GM23248 (cell line): Measurements from ENCODE around the gene ADAM15. TPM values are rescaled to one million over a fixed set of nuclear protein-coding genes. Genes with fewer than 3 reads are reported as not detected.

Experiments
- DNase-seq: peaks from one replicate; pipeline ENCODE4 v3.0.0-alpha.2; 2015
- H2AFZ ChIP-seq: fragments of 200-600 bp; sonication (generic); 2 replicates; pipeline ENCODE4 v1.6.1; 2016; ENCODE audit warnings: antibody characterized with exemption
- H3F3A ChIP-seq: fragments of 200-600 bp; sonication (generic); 2 replicates; pipeline ENCODE4 v1.6.1; 2016; ENCODE audit warnings: mild to moderate bottlenecking, antibody characterized with exemption, mixed run types; ENCODE audit not compliant: insufficient read depth
- H3K27ac ChIP-seq: fragments of 200-600 bp; sonication (generic); 2 replicates; pipeline ENCODE4 v1.5.1; 2016; ENCODE audit warnings: mild to moderate bottlenecking
- H3K27me3 ChIP-seq: fragments of 200-600 bp; sonication (generic); replicated peaks from 2 replicates; pipeline ENCODE4 v1.6.1; 2016; ENCODE audit warnings: mild to moderate bottlenecking; ENCODE audit not compliant: insufficient read depth
- H3K36me3 ChIP-seq: fragments of 200-600 bp; sonication (generic); 2 replicates; pipeline ENCODE4 v1.6.1; 2016; ENCODE audit warnings: low read depth, mild to moderate bottlenecking
- H3K4me1 ChIP-seq: fragments of 200-600 bp; sonication (generic); 2 replicates; pipeline ENCODE4 v1.6.1; 2016; ENCODE audit warnings: mild to moderate bottlenecking; ENCODE audit not compliant: insufficient read depth
- H3K4me2 ChIP-seq: fragments of 200-600 bp; sonication (generic); one replicate; pipeline ENCODE4 v1.6.1; 2016; ENCODE audit warnings: mild to moderate bottlenecking; ENCODE audit not compliant: unreplicated experiment
- H3K4me3 ChIP-seq: fragments of 200-600 bp; sonication (generic); 2 replicates; pipeline ENCODE4 v1.5.1; 2016; ENCODE audit warnings: mild to moderate bottlenecking
- H3K79me2 ChIP-seq: fragments of 200-600 bp; sonication (generic); 2 replicates; pipeline ENCODE4 v1.6.1; 2016; ENCODE audit warnings: mild to moderate bottlenecking; ENCODE audit not compliant: insufficient read depth
- H3K9ac ChIP-seq: fragments of 200-600 bp; sonication (generic); 2 replicates; pipeline ENCODE4 v1.6.1; 2016; ENCODE audit warnings: mild to moderate bottlenecking
- H3K9me2 ChIP-seq: fragments of 200-600 bp; sonication (generic); 2 replicates; pipeline ENCODE4 v1.6.1; 2016; ENCODE audit warnings: mixed run types, mild to moderate bottlenecking, moderate library complexity; ENCODE audit not compliant: insufficient read depth
- H3K9me3 ChIP-seq: fragments of 200-600 bp; sonication (generic); one replicate; pipeline ENCODE4 v1.6.1; 2017; ENCODE audit warnings: low read depth
- H4K20me1 ChIP-seq: fragments of 200-600 bp; sonication (generic); 2 replicates; pipeline ENCODE4 v1.6.0; 2016; ENCODE audit not compliant: insufficient read depth
- EZH2 ChIP-seq: fragments of 200-600 bp; sonication (generic); IDR thresholded peaks from 2 replicates; pipeline ENCODE4 v1.6.1; 2018; ENCODE audit warnings: antibody characterized with exemption, mild to moderate bottlenecking; ENCODE audit not compliant: insufficient read depth, poor library complexity, severe bottlenecking
- EZH2phosphoT487 ChIP-seq: fragments of 200-600 bp; sonication (generic); IDR thresholded peaks from 2 replicates; pipeline ENCODE4 v1.6.1; 2018; ENCODE audit warnings: antibody characterized with exemption, moderate library complexity, mild to moderate bottlenecking, low read depth; ENCODE audit not compliant: insufficient read depth
- WGBS, 2 experiments: methylation state at CpG; one replicate each; pipeline ENCODE4 v1.1.6; 2015 to 2017; ENCODE audit warnings: low lambda C conversion rate in 2 of 2, low coverage in 1 of 2; ENCODE audit errors: missing lambda C conversion rate in 2 of 2; 5-methylcytosine and 5-hydroxymethylcytosine counted together
- in situ Hi-C: fragments of 300-500 bp; cut with MboI; formaldehyde crosslinking; loops from 2 replicates; pipeline ENCODE4 v1.15.0; 2020
- polyA plus RNA-seq: library from polyadenylated mRNA; unstranded; fragments of >200 nt; fragmentation: Nextera tagmentation; extraction: Ambion mirVana; gene quantifications from 2 replicates; pipeline ENCODE4 v1.2.1, GENCODE V29; 2016
- total RNA-seq: library from RNA; depleted of rRNA; stranded (reverse); fragments of >200 nt; shearing (Covaris generic); gene quantifications from 2 replicates; pipeline ENCODE4 v1.2.3, GENCODE V29; 2014

ADAM15 gene
- total and polyA plus RNA-seq, 2 experiments from 2014 or later, result 73.0 to 85.6 TPM

GRCh38 chr1:155042789-155043188, 8.3 kb upstream of the ADAM15 start:
- Histone ChIP-seq H3K27ac (no peak overlapping the region), H3F3A (no peaks in the 10 kb centered on the region), H3K4me1 (peaks cover 15% of the 10 kb centered on the region), H2AFZ (no peak overlapping the region), H3K36me3 (no peaks in the 10 kb centered on the region), H3K4me3 (no peak overlapping the region), H3K9me3 (no peaks in the 10 kb centered on the region), H3K4me2 (no peak overlapping the region), H4K20me1 (no peaks in the 10 kb centered on the region), H3K27me3 (no peaks in the 10 kb centered on the region), H3K9ac (no peak overlapping the region), H3K9me2 (no peaks in the 10 kb centered on the region), H3K79me2 (no peaks in the 10 kb centered on the region)
- in situ Hi-C loops, result no loop called here
- DNase-seq, result no peak
- 61 to 72% methylated on average over 3 to 5 of the region's 5 CpGs for WGBS, 2 experiments
- no peak for TF ChIP-seq EZH2phosphoT487
- no peak for TF ChIP-seq EZH2

DNA sequence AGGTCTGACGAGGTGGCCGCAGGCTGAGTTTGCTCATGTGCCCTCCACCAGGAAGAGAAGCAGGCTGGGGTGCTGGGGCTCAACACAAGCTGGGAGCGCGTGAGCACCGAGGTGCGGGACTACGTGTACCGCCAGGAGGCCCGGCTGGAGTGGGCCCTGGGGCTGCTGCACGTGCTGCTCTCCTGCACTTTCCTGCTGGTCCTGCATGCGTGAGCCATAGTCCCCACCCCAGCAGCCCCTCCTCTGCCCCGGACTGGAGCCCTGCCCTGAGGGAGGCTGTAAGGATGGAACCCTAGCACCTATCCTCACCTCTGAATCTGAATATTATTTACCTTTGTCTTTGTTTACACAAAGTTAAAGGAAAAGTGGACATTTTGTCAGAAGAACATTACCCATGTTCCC, 7.8 kb upstream of the ADAM15 start:
- H3K27me3 ChIP-seq, result no peaks in the 10 kb centered on the region
- no peaks in the 10 kb centered on the region for H3K79me2 ChIP-seq
- no peak overlapping the region for H2AFZ ChIP-seq
- peaks cover 14% of the 10 kb centered on the region for H3K4me1 ChIP-seq
- H3F3A ChIP-seq, result no peaks in the 10 kb centered on the region
- no peak overlapping the region for H3K27ac ChIP-seq
- H3K9ac ChIP-seq, result no peak overlapping the region
- H3K9me3 ChIP-seq, result no peaks in the 10 kb centered on the region
- H3K4me2 ChIP-seq, result no peak overlapping the region
- no peaks in the 10 kb centered on the region for H3K36me3 ChIP-seq
- DNase-seq, result no peak
- no peak overlapping the region for H3K4me3 ChIP-seq
- no peaks in the 10 kb centered on the region for H4K20me1 ChIP-seq
- in situ Hi-C loops, result no loop called here
- TF ChIP-seq EZH2 (no peak), EZH2phosphoT487 (no peak)
- no peaks in the 10 kb centered on the region for H3K9me2 ChIP-seq
- 82% methylated on average over 12 of the region's 12 CpGs for WGBS, 2 experiments

DNA sequence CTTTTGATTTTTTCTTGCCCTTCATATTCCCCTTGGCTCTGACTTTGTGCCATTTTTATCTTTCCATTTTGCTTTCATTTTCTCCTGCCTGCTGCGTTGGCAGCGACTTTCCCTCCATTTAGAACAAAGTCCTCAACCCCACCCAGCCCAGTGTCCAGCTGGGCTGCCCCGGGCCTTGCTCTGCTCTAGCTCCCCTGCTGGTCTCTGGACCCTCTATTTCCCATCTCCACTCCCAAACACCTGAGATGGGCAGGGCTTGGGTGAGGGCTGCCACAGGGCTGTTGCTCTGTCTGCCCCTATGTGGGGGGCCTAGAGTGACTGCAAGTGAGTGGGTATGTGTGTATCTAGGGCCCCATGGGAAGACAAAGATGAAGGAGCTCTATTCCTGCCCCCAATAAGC, 7.3 kb upstream of the ADAM15 start:
- H3K9ac ChIP-seq, result no peak overlapping the region
- DNase-seq, result no peak
- no peak for TF ChIP-seq EZH2
- no peak for TF ChIP-seq EZH2phosphoT487
- H3K79me2 ChIP-seq, result no peaks in the 10 kb centered on the region
- H3K4me2 ChIP-seq, result no peak overlapping the region
- peaks cover 9% of the 10 kb centered on the region for H3K4me1 ChIP-seq
- 93 to 97% methylated on average over 3 of the region's 3 CpGs for WGBS, 2 experiments
- H2AFZ ChIP-seq, result no peak overlapping the region
- H3K36me3 ChIP-seq, result no peaks in the 10 kb centered on the region
- H3F3A ChIP-seq, result no peaks in the 10 kb centered on the region
- no peak overlapping the region for H3K4me3 ChIP-seq
- H4K20me1 ChIP-seq, result no peaks in the 10 kb centered on the region
- no peaks in the 10 kb centered on the region for H3K9me3 ChIP-seq
- H3K27me3 ChIP-seq, result no peaks in the 10 kb centered on the region
- H3K27ac ChIP-seq, result no peak overlapping the region
- in situ Hi-C loops, result no loop called here
- no peaks in the 10 kb centered on the region for H3K9me2 ChIP-seq

GRCh38 chr1:155044365-155044764, 6.8 kb upstream of the ADAM15 start:
- DNase-seq, result no peak
- Histone ChIP-seq H2AFZ (no peak overlapping the region), H4K20me1 (no peaks in the 10 kb centered on the region), H3K9me2 (no peaks in the 10 kb centered on the region), H3K9ac (no peak overlapping the region), H3K4me2 (no peak overlapping the region), H3F3A (no peaks in the 10 kb centered on the region; the same call in 1 of the 2 replicates), H3K27ac (no peak overlapping the region), H3K4me1 (peaks cover 7% of the 10 kb centered on the region), H3K4me3 (no peak overlapping the region), H3K27me3 (no peaks in the 10 kb centered on the region), H3K36me3 (no peaks in the 10 kb centered on the region), H3K79me2 (no peaks in the 10 kb centered on the region), H3K9me3 (no peaks in the 10 kb centered on the region)
- in situ Hi-C loops, result no loop called here
- 83 to 91% methylated on average over 6 of the region's 6 CpGs for WGBS, 2 experiments
- no peak for TF ChIP-seq EZH2
- no peak for TF ChIP-seq EZH2phosphoT487
